ENCODE measurements around the gene MYLK4. TPM values are rescaled to one million over a fixed set of nuclear protein-coding genes. Genes with fewer than 3 reads are reported as not detected.

The MYLK4 gene
- total RNA-seq: under 1 TPM; 0.24 to 0.33 TPM

DNA sequence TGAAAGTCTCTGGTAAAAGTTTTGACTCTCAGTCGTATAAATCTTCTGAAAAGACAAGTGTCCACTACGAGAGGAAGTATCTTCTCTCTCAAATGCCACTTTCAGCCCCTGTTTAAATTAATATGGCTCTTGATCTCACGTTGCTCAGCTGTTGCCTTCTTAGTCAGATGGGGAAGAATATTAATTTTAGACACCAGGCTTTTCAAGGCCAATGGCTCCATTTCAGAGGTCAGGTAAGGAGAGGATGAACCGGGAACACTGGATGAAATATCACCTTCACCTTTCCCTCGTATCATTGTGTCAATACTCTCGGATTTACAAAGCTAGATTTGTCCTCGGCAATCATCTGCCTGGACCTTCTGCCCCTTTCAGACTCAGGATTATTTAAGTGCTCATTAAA lies at the start of gene MYLK4:
Gene MYLK4 (minus strand): TSS at position 91 of the 400 bp plus-strand sequence. CDS start 1,628 bp downstream, outside the sequence.
- DNase-seq (ENCODE audit: low spot score) (no peak), ATAC-seq (no peak)
- H3K9me3 Mint-ChIP-seq: no peaks in the 10 kb centered on the region
- no peak within 1 kb of the TSS for H3K4me3 Mint-ChIP-seq
- H3K27ac Mint-ChIP-seq: no peak within 1 kb of the TSS
- H3K36me3 Mint-ChIP-seq: no peaks in the 10 kb centered on the region
- peaks cover 16 to 22% of the 10 kb centered on the region in 2 donors for H3K27me3 Mint-ChIP-seq
- H3K4me1 Mint-ChIP-seq (ENCODE audit: low read depth in 2 of 2): peaks cover 10 to 23% of the 10 kb centered on the region in 2 donors

DNA sequence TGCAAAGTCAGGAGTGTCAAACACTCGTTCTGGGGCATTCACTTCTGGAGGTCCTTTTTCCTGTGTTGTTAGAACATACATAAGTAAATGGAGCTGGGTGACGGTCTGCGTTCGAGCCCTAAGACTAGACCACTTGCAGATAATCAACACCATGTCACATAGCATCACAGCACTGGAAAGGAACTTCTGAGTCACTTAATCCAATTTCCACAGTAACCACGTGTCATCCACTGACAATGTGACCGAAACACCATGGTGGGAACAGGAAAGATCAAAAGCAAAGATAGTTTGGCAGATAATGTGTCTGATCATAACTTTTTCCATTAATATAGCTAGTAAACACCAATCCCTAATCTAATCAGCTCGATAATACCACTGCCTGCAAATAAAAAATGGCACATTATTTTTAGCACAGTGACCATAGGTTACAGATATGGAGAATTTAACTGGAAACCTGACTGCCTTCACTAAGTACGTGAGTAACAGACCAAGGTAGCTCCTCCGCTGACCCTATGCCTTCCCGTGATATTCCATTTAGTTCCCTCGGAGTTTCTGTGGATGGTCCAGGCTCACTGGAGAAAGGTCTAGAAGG lies 49.3 kb upstream of the MYLK4 start:
- peak overlapping the region; percentile 70 for H3K4me3 Mint-ChIP-seq
- peaks cover 38 to 40% of the 10 kb centered on the region in 2 donors for H3K4me1 Mint-ChIP-seq (ENCODE audit: low read depth in 2 of 2)
- no peaks in the 10 kb centered on the region for H3K27me3 Mint-ChIP-seq
- H3K9me3 Mint-ChIP-seq: no peaks in the 10 kb centered on the region
- no peaks in the 10 kb centered on the region for H3K36me3 Mint-ChIP-seq
- DNase-seq (ENCODE audit: low spot score): no peak
- H3K27ac Mint-ChIP-seq: peak overlapping the region; percentile 72 to 83
- ATAC-seq: peak; percentile 71 to 82

DNA sequence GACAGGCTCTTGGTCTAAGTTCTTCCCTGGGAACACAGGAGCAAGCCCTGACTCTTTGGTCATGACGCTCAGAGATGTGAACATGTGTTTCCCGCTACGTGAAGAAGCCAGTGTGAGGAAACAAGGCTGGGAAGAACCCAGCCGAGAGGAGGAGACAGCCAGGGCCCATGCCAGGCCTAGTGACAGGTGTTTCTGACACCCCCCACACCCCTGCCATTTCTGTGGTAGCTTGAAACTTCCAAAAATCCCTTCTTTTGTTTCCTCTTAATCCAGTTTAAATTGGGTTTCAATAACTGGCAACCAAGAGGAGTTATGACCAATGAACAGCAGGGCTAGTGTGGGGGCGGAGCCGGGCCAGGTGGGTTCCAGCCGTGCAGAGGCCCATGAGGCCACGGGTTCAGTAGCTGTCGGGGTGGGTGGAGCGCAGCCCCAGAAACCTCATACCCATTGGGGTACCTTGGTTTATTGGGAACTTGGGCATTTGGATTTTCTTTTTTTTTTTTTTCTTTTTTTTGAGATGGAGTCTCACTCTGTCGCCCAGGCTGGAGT lies 47.9 kb upstream of the MYLK4 start:
- Mint-ChIP-seq H3K4me3 (no peak overlapping the region), H3K27ac (peak overlapping the region in 1 of 2 donors; percentile 96), H3K9me3 (no peaks in the 10 kb centered on the region), H3K36me3 (no peaks in the 10 kb centered on the region), H3K4me1 (ENCODE audit: low read depth in 2 of 2) (peaks cover 46 to 48% of the 10 kb centered on the region in 2 donors), H3K27me3 (no peaks in the 10 kb centered on the region)
- no peak for ATAC-seq
- no peak for DNase-seq (ENCODE audit: low spot score)

- Mint-ChIP-seq H3K27ac (peak overlapping the region; percentile 43 to 96), H3K9me3 (no peaks in the 10 kb centered on the region), H3K4me3 (no peak overlapping the region), H3K27me3 (no peaks in the 10 kb centered on the region), H3K4me1 (ENCODE audit: low read depth in 2 of 2) (peaks cover 54 to 55% of the 10 kb centered on the region in 2 donors), H3K36me3 (no peaks in the 10 kb centered on the region)
- ATAC-seq (no peak), DNase-seq (ENCODE audit: low spot score) (no peak)
Measured at GRCh38 chr6:2797564-2798031, 46.9 kb upstream of the MYLK4 start.

GRCh38 chr6:2796861-2797260 lies 46.1 kb upstream of the MYLK4 start:
- Mint-ChIP-seq H3K9me3 (no peaks in the 10 kb centered on the region), H3K4me1 (ENCODE audit: low read depth in 2 of 2) (peaks cover 59 to 60% of the 10 kb centered on the region in 2 donors), H3K27ac (peak overlapping the region; percentile 71 to 96), H3K36me3 (no peaks in the 10 kb centered on the region), H3K27me3 (no peaks in the 10 kb centered on the region), H3K4me3 (peak overlapping the region; percentile 81)
- ATAC-seq (no peak), DNase-seq (ENCODE audit: low spot score) (no peak)

DNA sequence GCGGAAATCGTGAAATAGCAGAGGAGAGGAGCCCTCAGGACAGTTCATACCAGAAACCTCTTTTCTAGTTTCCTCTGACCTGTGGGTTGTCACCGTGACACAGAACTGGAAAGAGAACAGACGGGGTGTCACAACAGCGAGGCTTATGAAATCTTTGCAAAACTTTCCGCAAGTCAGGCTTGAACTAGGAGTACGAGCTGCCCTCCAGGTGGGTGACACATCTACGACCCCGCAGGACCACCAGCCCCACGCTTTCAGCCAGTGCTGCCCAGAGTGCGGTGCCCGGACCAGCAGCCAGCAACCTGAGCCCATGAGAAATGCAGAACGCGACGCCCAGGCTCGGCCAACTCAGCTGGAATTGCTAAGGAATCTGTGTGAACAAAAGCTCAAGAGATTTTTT lies 45.2 kb upstream of the MYLK4 start:
- ATAC-seq: peak; percentile 66 to 72
- Mint-ChIP-seq H3K9me3 (no peaks in the 10 kb centered on the region), H3K36me3 (no peaks in the 10 kb centered on the region), H3K27ac (peak overlapping the region; percentile 95 to 96), H3K4me3 (peak overlapping the region; percentile 84), H3K4me1 (ENCODE audit: low read depth in 2 of 2) (peaks cover 63 to 64% of the 10 kb centered on the region in 2 donors), H3K27me3 (no peaks in the 10 kb centered on the region)
- peak; percentile 78 for DNase-seq (ENCODE audit: low spot score)

GRCh38 chr6:2795162-2795561 lies 44.4 kb upstream of the MYLK4 start:
- Mint-ChIP-seq H3K4me1 (ENCODE audit: low read depth in 2 of 2) (peaks cover 65% of the 10 kb centered on the region in 2 donors), H3K27me3 (no peaks in the 10 kb centered on the region), H3K4me3 (peak overlapping the region; percentile 84), H3K9me3 (no peaks in the 10 kb centered on the region), H3K27ac (peak overlapping the region; percentile 95 to 96), H3K36me3 (no peaks in the 10 kb centered on the region)
- ATAC-seq: no peak
- no peak for DNase-seq (ENCODE audit: low spot score)

DNA sequence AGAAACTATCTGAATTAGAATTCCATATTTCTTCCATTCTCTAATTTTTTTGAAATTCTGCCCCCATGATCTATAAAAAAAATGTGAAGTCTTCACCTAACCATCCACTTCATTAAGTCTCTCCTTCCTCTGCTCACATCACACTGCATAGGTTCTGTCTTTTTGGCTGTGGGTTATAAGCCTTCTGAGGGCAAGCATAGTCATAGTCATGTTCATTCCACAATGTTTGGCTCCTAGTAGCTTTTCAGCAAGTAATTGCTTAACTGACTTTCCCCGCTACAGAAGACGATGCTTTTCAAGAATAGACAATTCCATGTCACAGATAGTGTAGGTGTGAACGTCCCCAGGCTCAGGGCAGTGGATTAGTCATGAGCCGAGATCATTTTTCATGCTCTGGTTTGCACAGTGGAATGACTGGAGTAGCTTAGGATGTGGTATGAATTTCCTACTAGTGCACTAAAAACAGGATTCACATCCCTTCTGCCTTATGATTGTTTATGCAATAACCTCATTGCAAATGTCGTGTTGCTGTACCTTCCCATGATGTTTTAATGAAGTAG lies 43.5 kb upstream of the MYLK4 start:
- Mint-ChIP-seq H3K9me3 (no peaks in the 10 kb centered on the region), H3K4me3 (peak overlapping the region; percentile 83), H3K36me3 (no peaks in the 10 kb centered on the region), H3K4me1 (ENCODE audit: low read depth in 2 of 2) (peaks cover 56 to 57% of the 10 kb centered on the region in 2 donors), H3K27ac (peak overlapping the region; percentile 94 to 95), H3K27me3 (no peaks in the 10 kb centered on the region)
- ATAC-seq (peak in 1 of 2 donors; percentile 8), DNase-seq (ENCODE audit: low spot score) (no peak)

- Mint-ChIP-seq H3K27ac (peak overlapping the region; percentile 94 to 95), H3K27me3 (no peaks in the 10 kb centered on the region), H3K36me3 (no peaks in the 10 kb centered on the region), H3K9me3 (no peaks in the 10 kb centered on the region), H3K4me3 (peak overlapping the region; percentile 83), H3K4me1 (ENCODE audit: low read depth in 2 of 2) (peaks cover 55 to 56% of the 10 kb centered on the region in 2 donors)
- peak; percentile 83 for DNase-seq (ENCODE audit: low spot score)
- peak; percentile 78 to 89 for ATAC-seq
Measured at GRCh38 chr6:2793534-2794151, 42.9 kb upstream of the MYLK4 start.

DNA sequence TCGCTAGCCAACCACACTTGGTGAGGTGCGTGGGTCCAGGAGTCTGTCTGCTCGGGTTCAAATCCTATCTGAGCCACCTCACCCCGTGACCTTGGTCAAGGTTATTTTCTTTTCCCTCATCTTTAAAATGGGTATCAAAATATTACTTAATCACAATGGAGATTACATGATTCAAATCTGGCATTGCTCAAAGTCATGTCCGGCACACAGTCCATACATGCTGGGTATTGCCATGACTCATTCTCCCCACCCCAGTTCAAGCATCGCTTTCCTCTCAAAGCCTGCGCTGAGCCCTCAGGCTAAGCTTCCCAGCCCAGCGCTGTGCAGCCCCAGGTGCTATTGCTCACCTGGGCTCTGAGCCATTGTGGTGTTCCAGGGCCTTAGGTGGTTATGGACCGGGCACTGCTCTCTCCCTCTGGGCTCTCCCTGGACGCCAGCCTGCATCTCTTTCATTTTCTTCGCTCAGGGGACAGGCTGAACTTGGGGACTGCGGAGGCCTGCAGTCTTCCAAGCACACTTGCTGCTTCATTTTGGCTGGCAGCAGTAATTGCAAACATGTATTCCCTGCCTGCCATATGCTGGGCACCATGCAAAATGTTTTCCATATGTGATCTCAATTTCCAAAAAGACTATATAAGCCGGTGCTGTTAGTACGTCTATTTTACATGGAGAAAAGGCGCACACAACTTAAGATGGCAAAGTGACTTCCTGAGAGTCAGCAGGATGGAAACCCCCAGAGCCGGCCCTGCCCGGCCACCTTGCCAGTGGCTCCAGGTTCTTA lies 41.8 kb upstream of the MYLK4 start:
- peaks cover 54 to 55% of the 10 kb centered on the region in 2 donors for H3K4me1 Mint-ChIP-seq (ENCODE audit: low read depth in 2 of 2)

DNA sequence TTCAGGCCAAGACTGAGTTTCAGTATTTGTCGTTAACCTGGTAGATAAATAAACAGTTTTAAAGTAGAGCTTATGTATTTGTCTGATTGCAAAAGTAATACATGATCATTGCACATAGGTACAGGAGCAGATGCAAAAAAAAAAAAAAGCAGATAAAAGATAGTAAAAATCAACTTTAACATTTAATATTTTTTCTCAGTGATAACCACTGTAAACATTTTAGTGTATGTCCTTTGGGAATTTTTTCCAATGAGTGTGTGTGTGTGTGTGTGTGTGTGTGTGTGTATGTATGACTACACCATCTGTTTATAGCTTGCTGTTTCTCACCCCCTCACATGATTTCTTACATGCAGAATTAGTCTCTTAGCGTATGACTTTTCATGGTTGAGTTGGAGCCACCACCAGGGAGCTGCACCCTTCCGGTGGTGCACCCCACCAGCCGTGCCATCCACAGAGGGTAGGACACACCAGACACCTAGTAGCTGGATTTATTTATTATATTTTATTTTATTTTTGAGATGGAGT lies 40.8 kb upstream of the MYLK4 start:
- H3K36me3 Mint-ChIP-seq: no peaks in the 10 kb centered on the region
- ATAC-seq (no peak), DNase-seq (ENCODE audit: low spot score) (no peak)
- H3K4me3 Mint-ChIP-seq: peak overlapping the region; percentile 83
- peaks cover 48 to 53% of the 10 kb centered on the region in 2 donors for H3K4me1 Mint-ChIP-seq (ENCODE audit: low read depth in 2 of 2)
- H3K27me3 Mint-ChIP-seq: no peaks in the 10 kb centered on the region
- no peaks in the 10 kb centered on the region for H3K9me3 Mint-ChIP-seq
- H3K27ac Mint-ChIP-seq: peak overlapping the region; percentile 94 to 95

More for the DNA sequence above, 41.8 kb upstream of the MYLK4 start:
- H3K27ac Mint-ChIP-seq: peak overlapping the region; percentile 94 to 95
- no peaks in the 10 kb centered on the region for H3K9me3 Mint-ChIP-seq
- DNase-seq (ENCODE audit: low spot score) (no peak), ATAC-seq (peak; percentile 20 to 29)
- H3K36me3 Mint-ChIP-seq: no peaks in the 10 kb centered on the region
- peak overlapping the region; percentile 83 for H3K4me3 Mint-ChIP-seq
- no peaks in the 10 kb centered on the region for H3K27me3 Mint-ChIP-seq

DNA sequence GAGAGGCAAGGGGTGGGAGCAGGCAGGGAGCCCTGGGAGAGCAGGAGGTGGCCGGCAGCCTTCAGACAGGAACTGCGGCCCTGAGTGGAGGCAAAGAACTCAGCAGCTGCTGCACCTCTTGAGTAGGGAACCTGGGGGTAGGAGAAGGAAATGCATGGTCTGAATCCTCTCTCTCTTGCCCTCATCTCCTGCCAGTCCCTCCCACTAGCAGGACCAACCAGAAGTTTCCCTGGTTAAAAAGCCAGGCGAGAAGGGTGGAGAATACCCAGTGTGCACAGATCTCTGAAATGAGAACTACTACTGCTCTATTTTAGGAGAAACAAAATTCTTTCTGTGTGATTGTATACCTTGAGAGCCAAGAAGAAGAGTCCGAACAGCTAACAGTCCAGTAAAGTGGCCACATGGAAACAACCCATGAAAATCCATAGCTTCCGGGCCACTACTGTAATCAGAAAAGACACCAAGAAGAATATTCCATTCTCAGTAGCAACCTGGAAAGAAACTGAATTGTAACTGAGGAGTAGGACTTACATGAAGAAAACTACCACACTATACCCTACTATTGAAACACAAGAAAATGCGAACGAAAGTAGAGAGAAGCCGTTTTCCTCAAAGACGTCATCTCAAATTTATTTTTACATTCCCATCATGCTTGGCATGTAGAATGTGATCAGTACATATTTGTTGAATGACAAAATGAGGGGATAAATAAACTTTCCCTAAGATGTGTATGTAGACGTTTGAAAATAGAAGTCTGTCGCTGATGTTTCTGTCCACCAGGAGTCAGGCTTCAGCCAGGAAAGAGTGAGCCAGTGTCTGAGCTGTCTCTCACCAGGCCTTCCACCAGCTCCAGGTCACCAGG lies 40.1 kb upstream of the MYLK4 start:
- peak; percentile 57 to 62 for ATAC-seq
- Mint-ChIP-seq H3K4me1 (ENCODE audit: low read depth in 2 of 2) (peaks cover 50% of the 10 kb centered on the region in 2 donors), H3K27me3 (no peaks in the 10 kb centered on the region), H3K27ac (peak overlapping the region; percentile 94 to 95), H3K36me3 (no peaks in the 10 kb centered on the region), H3K9me3 (no peaks in the 10 kb centered on the region), H3K4me3 (peak overlapping the region; percentile 83)
- peak; percentile 72 for DNase-seq (ENCODE audit: low spot score)
